HepG2 (cell line): ENCODE data around the gene GGACT. TPM values are rescaled to one million over a fixed set of nuclear protein-coding genes. Genes with fewer than 3 reads are reported as not detected.
A peak's percentile ranks its signal among the peaks of the same experiment; 100 is the strongest.

Source experiments
- ADNP ChIP-seq: sonication (generic); formaldehyde crosslinking; IDR thresholded peaks from 2 replicates; pipeline ENCODE4 v1.4.0; 2020; ENCODE audit warnings: missing genetic modification reagents
- ATF7 ChIP-seq, 2 experiments: fragments of 450-650 bp in 1 of 2; sonication (generic) in 1 of 2; formaldehyde crosslinking in 1 of 2; IDR thresholded peaks; 2 replicates each; pipeline versions ENCODE4 v1.4.0 to v1.6.1; 2016 to 2020; ENCODE audit warnings: antibody characterized with exemption in 1 of 2, mild to moderate bottlenecking in 1 of 2, missing genetic modification reagents in 1 of 2
- BCL6 ChIP-seq: IDR thresholded peaks from 2 replicates; pipeline ENCODE4 v1.6.1; 2016; ENCODE audit warnings: missing genetic modification reagents, missing compliant biosample characterization
- ELF4 ChIP-seq: sonication (generic); formaldehyde crosslinking; IDR thresholded peaks from 2 replicates; pipeline ENCODE4 v1.5.0; 2020; ENCODE audit warnings: missing genetic modification reagents, mild to moderate bottlenecking, moderate library complexity, borderline replicate concordance
- FOXJ3 ChIP-seq: sonication (generic); formaldehyde crosslinking; IDR thresholded peaks from 2 replicates; pipeline ENCODE4 v1.4.0; 2020; ENCODE audit warnings: missing genetic modification reagents, mild to moderate bottlenecking, borderline replicate concordance
- HMG20A ChIP-seq: IDR thresholded peaks from 2 replicates; pipeline ENCODE4 v1.6.1; 2016; ENCODE audit warnings: borderline replicate concordance
- HMGXB3 ChIP-seq: sonication (generic); formaldehyde crosslinking; IDR thresholded peaks from 2 replicates; pipeline ENCODE4 v1.4.0; 2020; ENCODE audit warnings: missing genetic modification reagents, borderline replicate concordance
- HNRNPK ChIP-seq: fragments of 200-400 bp; formaldehyde crosslinking; IDR thresholded peaks from 2 replicates; pipeline ENCODE4 v1.6.1; 2018; ENCODE audit warnings: low read length, low read depth, moderate library complexity, mild to moderate bottlenecking; ENCODE audit not compliant: poor library complexity, severe bottlenecking
- LBX2 ChIP-seq: sonication (generic); formaldehyde crosslinking; IDR thresholded peaks from 2 replicates; pipeline ENCODE4 v1.5.0; 2020; ENCODE audit warnings: missing genetic modification reagents, mild to moderate bottlenecking, borderline replicate concordance
- MTA1 ChIP-seq: sonication (generic); formaldehyde crosslinking; IDR thresholded peaks from 2 replicates; pipeline ENCODE4 v1.4.0; 2020; ENCODE audit warnings: missing genetic modification reagents, mild to moderate bottlenecking, borderline replicate concordance
- SYNCRIP ChIP-seq: fragments of 200-400 bp; formaldehyde crosslinking; IDR thresholded peaks from 2 replicates; pipeline ENCODE4 v1.6.1; 2018; ENCODE audit warnings: mild to moderate bottlenecking, low read depth, low read length; ENCODE audit not compliant: insufficient read depth
- THAP11 ChIP-seq: IDR thresholded peaks from 2 replicates; pipeline ENCODE4 v1.6.1; 2016; ENCODE audit warnings: missing biosample characterization, missing genetic modification reagents
- TSC22D2 ChIP-seq: sonication (generic); formaldehyde crosslinking; IDR thresholded peaks from 2 replicates; pipeline ENCODE4 v1.5.1; 2020; ENCODE audit warnings: missing genetic modification reagents, mild to moderate bottlenecking, borderline replicate concordance
- XRCC5 ChIP-seq: fragments of 200-400 bp; formaldehyde crosslinking; optimal IDR thresholded peaks from 2 replicates; pipeline ENCODE3; 2017; ENCODE audit warnings: mild to moderate bottlenecking, low read length
- ZNF224 ChIP-seq: sonication (generic); formaldehyde crosslinking; IDR thresholded peaks from 2 replicates; pipeline ENCODE4 v1.5.0; 2020; ENCODE audit warnings: mild to moderate bottlenecking, missing genetic modification reagents
- ZNF607 ChIP-seq: sonication (generic); formaldehyde crosslinking; IDR thresholded peaks from 2 replicates; pipeline ENCODE4 v1.5.1; 2020; ENCODE audit warnings: missing genetic modification reagents, mild to moderate bottlenecking, borderline replicate concordance
- ZNF616 ChIP-seq: sonication (generic); formaldehyde crosslinking; IDR thresholded peaks from 2 replicates; pipeline ENCODE4 v1.5.0; 2020; ENCODE audit warnings: low read depth, mild to moderate bottlenecking, missing genetic modification reagents
- ZUFSP ChIP-seq: sonication (generic); formaldehyde crosslinking; IDR thresholded peaks from 2 replicates; pipeline ENCODE4 v1.9.0; 2021; ENCODE audit warnings: missing genetic modification reagents, mild to moderate bottlenecking, borderline replicate concordance
- polyA plus RNA-seq, 8 experiments: library from polyadenylated mRNA; depleted of rRNA in 3 of 8; stranded (reverse) in 7 of 8; unstranded in 1 of 8; fragments of >200 nt; fragmentation: Illumina TruSeq in 4 of 8; extraction: Trizol in 4 of 8; gene quantifications; 2 replicates each; pipeline versions ENCODE4 v1.2.1 to v1.2.3, GENCODE V29; 2011 to 2016; ENCODE audit warnings: low read depth in 4 of 8, missing spikeins in 1 of 8, mixed read lengths in 1 of 8; ENCODE audit not compliant: insufficient read depth in 1 of 8
- total RNA-seq, 5 experiments: library from RNA; depleted of rRNA; stranded (reverse); fragments of >200 nt; fragmentation: Illumina TruSeq; extraction: Trizol; gene quantifications; 2 replicates each; pipeline ENCODE4 v1.2.3, GENCODE V29; 2016; ENCODE audit warnings: low read depth in 1 of 5
- TF ChIP-seq, protein P1 (sequence below), 2 experiments: fragments of 450-650 bp in 1 of 2; sonication (generic) in 1 of 2; formaldehyde crosslinking; IDR thresholded peaks; 2 replicates each; pipeline versions ENCODE4 v1.5.0 to v1.8.0; 2020 to 2022; ENCODE audit warnings: mild to moderate bottlenecking in 1 of 2, missing genetic modification reagents in 1 of 2
- TF ChIP-seq, protein P2 (sequence below): sonication (generic); formaldehyde crosslinking; IDR thresholded peaks from 2 replicates; pipeline ENCODE4 v1.4.0; 2020; ENCODE audit warnings: missing genetic modification reagents, mild to moderate bottlenecking, borderline replicate concordance

Gene GGACT
- total and polyA plus RNA-seq, 2 of the 13 experiments (the other 11 are each of a cell fraction or from before 2014, with no cell fraction given) = 1.7 to 1.9 TPM

- TF ChIP-seq MTA1 (CRISPR knock-in tag) (no peak), LBX2 (CRISPR knock-in tag) (no peak), ZNF607 (CRISPR knock-in tag) (no peak), TSC22D2 (CRISPR knock-in tag) (no peak), SYNCRIP (no peak), XRCC5 (no peak), ELF4 (CRISPR knock-in tag) (no peak), ATF7 (IDR thresholded peaks at IDR 0.05) (no peak), ATF7 (CRISPR knock-in tag; IDR thresholded peaks at IDR 0.05) (no peak), BCL6 (CRISPR knock-in tag) (no peak), HMG20A (CRISPR knock-in tag) (0 out of 2 replicates have a peak, but pooled peaks have one; percentile 26), HMGXB3 (CRISPR knock-in tag) (no peak), HNRNPK (no peak), ZNF616 (CRISPR knock-in tag) (no peak), FOXJ3 (CRISPR knock-in tag) (no peak), ZNF224 (CRISPR knock-in tag) (no peak), ADNP (CRISPR knock-in tag) (no peak), THAP11 (CRISPR knock-in tag) (no peak; the same call in 1 of the 2 replicates), ZUFSP (CRISPR knock-in tag) (no peak)
- TF ChIP-seq, protein P1, sequence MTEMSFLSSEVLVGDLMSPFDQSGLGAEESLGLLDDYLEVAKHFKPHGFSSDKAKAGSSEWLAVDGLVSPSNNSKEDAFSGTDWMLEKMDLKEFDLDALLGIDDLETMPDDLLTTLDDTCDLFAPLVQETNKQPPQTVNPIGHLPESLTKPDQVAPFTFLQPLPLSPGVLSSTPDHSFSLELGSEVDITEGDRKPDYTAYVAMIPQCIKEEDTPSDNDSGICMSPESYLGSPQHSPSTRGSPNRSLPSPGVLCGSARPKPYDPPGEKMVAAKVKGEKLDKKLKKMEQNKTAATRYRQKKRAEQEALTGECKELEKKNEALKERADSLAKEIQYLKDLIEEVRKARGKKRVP (CRISPR knock-in tag; IDR thresholded peaks at IDR 0.05) = no peak
- TF ChIP-seq, protein P2, sequence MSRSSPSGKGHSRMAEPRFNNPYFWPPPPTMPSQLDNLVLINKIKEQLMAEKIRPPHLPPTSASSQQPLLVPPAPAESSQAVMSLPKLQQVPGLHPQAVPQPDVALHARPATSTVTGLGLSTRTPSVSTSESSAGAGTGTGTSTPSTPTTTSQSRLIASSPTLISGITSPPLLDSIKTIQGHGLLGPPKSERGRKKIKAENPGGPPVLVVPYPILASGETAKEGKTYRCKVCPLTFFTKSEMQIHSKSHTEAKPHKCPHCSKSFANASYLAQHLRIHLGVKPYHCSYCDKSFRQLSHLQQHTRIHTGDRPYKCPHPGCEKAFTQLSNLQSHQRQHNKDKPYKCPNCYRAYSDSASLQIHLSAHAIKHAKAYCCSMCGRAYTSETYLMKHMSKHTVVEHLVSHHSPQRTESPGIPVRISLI = no peak
Observed at GRCh38 chr13:100517135-100517534, 71.5 kb downstream of the GGACT start (continued).
